ENCODE data around the gene SLC26A11.

The SLC26A11 gene

GRCh38 chr17:80284631-80285030 is 64.4 kb downstream of the SLC26A11 start:
- Histone ChIP-seq H3K4me3 (ENCODE audit: low read depth, low read length) (no peak overlapping the region), H3K36me3 (no peaks in the 10 kb centered on the region), H3K27me3 (no peaks in the 10 kb centered on the region), H3K9me3 (no peaks in the 10 kb centered on the region), H3K4me1 (peaks cover 6% of the 10 kb centered on the region; the same call in 1 of the 2 replicates)
- no peak for DNase-seq
- peak; percentile 31 for TF ChIP-seq CTCF (IDR thresholded peaks at IDR 0.05; ENCODE audit: low read depth, low read length)

- H3K4me3 ChIP-seq (ENCODE audit: low read depth, low read length) = no peak overlapping the region
- H3K4me1 ChIP-seq = peaks cover 6% of the 10 kb centered on the region; the same call in 1 of the 2 replicates
- H3K9me3 ChIP-seq = no peaks in the 10 kb centered on the region; the same call in 1 of the 2 replicates
- no peaks in the 10 kb centered on the region for H3K36me3 ChIP-seq
- no peaks in the 10 kb centered on the region for H3K27me3 ChIP-seq
- no peak for DNase-seq
- no peak for TF ChIP-seq CTCF (IDR thresholded peaks at IDR 0.05; ENCODE audit: low read depth, low read length)
These were observed 65.2 kb downstream of the SLC26A11 start for GRCh38 chr17:80285237-80285920.

- H3K36me3 ChIP-seq = no peaks in the 10 kb centered on the region
- no peaks in the 10 kb centered on the region for H3K27me3 ChIP-seq
- H3K4me1 ChIP-seq = peaks cover 6% of the 10 kb centered on the region; the same call in 1 of the 2 replicates
- no peaks in the 10 kb centered on the region; the same call in 1 of the 2 replicates for H3K9me3 ChIP-seq
- no peak for TF ChIP-seq CTCF (IDR thresholded peaks at IDR 0.05; ENCODE audit: low read depth, low read length)
- DNase-seq = no peak
- no peak overlapping the region for H3K4me3 ChIP-seq (ENCODE audit: low read depth, low read length)
These were observed 66.4 kb downstream of the SLC26A11 start for GRCh38 chr17:80286638-80286960.

- no peak for DNase-seq
- Histone ChIP-seq H3K36me3 (no peaks in the 10 kb centered on the region; the same call in 1 of the 2 replicates), H3K4me3 (ENCODE audit: low read depth, low read length) (no peak overlapping the region), H3K27me3 (no peaks in the 10 kb centered on the region), H3K9me3 (no peaks in the 10 kb centered on the region; the same call in 1 of the 2 replicates), H3K4me1 (peaks cover 6% of the 10 kb centered on the region; the same call in 1 of the 2 replicates)
- TF ChIP-seq CTCF (IDR thresholded peaks at IDR 0.05; ENCODE audit: low read depth, low read length) = no peak
These were observed 66.8 kb downstream of the SLC26A11 start for GRCh38 chr17:80287038-80287437.

GRCh38 chr17:80287806-80288567 is 67.8 kb downstream of the SLC26A11 start:
- DNase-seq = no peak
- TF ChIP-seq CTCF (IDR thresholded peaks at IDR 0.05; ENCODE audit: low read depth, low read length) = no peak
- H3K4me3 ChIP-seq (ENCODE audit: low read depth, low read length) = no peak overlapping the region
- peaks cover 5% of the 10 kb centered on the region; the same call in 1 of the 2 replicates for H3K4me1 ChIP-seq
- no peaks in the 10 kb centered on the region; the same call in 1 of the 2 replicates for H3K9me3 ChIP-seq
- no peaks in the 10 kb centered on the region; the same call in 1 of the 2 replicates for H3K36me3 ChIP-seq
- H3K27me3 ChIP-seq = no peaks in the 10 kb centered on the region

GRCh38 chr17:80289616-80290015 is 69.4 kb downstream of the SLC26A11 start:
- H3K9me3 ChIP-seq = no peaks in the 10 kb centered on the region; the same call in 1 of the 2 replicates
- no peaks in the 10 kb centered on the region for H3K4me1 ChIP-seq
- TF ChIP-seq CTCF (IDR thresholded peaks at IDR 0.05; ENCODE audit: low read depth, low read length) = no peak
- no peak for DNase-seq
- peaks cover 4% of the 10 kb centered on the region for H3K36me3 ChIP-seq
- no peaks in the 10 kb centered on the region for H3K27me3 ChIP-seq
- H3K4me3 ChIP-seq (ENCODE audit: low read depth, low read length) = no peak overlapping the region

Measured in BE2C (cell line).